HG03097 (cell line): Measurements from ENCODE around the gene EGFR.
"Not testable (repeated sequence)": the region's sequence is repeated elsewhere in the genome, so short reads cannot be mapped to it uniquely, and the experiment has no call there.

ENCODE experiments used
- ATAC-seq: cut with Tn5 transposase; IDR thresholded peaks from one replicate; pipeline ENCODE4 v1.9.1; 2021; ENCODE audit not compliant: unreplicated experiment, low FRiP score

Gene EGFR

DNA sequence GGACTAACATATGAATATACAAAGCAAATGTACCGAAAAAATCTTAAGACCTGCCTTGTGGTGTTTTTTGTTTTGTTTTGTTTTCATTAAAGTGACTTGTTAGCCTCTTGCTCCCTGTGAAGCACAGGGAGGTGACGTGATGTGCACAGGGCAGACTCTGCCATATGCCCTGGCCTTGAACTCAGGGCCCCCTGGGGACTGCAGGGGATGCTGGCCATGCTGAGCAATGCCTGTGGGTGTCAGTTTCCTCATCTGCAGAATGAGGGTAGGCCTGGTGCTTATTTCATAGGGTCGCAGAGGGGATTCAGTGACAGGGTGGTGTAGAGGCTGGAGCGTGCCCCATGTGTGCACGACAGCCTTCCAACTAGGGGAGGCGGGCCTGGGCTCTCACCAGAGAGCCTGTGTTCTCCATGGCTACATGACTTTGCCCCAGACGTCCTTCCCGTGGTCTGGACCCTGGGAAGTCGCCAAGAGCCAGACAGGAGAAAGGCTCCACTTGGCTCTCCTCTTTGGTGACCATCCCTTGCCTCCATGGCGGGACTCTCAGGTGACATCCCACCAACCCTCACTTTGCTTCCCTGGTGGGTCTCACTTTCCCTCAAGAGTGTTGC, 14.5 kb downstream of the EGFR start:
- no peak for ATAC-seq

DNA sequence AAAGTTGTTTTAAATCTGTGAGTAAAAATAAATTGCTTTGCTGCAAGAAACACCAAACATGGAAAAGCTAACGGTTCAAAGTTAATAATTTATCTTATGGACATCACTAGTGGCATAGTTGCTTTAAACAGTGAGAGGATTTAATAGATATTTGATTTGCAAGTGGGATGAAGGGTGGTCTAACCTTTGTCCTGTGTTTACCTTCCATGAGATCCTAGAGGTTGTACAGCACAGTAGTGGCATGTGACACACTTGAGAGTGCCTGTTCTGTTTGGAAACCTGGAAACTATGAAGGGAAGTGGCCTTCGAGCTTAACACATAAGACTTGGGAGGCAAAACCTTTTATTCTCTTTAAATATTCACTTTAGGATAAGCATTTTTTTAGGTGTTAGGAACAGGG, 16.0 kb downstream of the EGFR start:
- ATAC-seq: no peak

DNA sequence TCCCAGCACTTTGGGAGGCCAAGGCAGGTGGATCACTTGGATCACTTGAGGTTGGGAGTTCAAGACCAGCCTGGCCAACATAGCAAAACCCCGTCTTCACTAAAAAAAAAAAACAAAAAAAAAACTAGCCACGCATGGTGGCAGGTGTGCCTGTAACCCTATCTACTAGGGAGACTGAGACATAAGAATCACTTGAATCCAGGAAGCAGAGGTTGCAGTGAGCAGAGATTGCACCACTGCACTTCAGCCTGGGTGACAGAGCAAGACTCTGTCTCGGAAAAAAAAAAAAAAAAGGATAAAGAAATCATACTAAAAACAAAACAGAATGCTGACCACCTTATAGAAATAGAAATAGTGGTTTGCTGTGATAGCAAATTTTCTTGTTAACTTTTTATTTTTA, 16.6 kb downstream of the EGFR start:
- not testable (repeated sequence) for ATAC-seq

GRCh38 chr7:55036950-55037736, 18.3 kb downstream of the EGFR start:
- no peak for ATAC-seq

- no peak for ATAC-seq
Observed at GRCh38 chr7:55043691-55044370, 25.0 kb downstream of the EGFR start.

DNA sequence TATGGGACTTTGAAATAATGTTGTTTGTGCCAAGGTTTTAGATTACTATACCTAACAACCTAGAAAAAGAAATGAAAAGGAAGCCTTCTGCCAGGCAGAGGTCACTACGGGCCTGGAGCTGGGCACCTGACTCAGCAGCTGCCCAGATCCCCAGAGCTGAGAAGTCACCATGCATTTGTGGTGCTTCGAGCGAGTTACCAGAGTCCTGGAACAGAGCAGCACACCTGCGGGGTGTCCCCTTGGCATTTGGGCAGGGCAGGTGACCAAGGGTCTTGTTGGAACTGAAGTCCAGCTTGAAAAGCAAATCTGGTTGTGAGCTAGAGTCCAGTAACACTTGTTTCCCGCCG, 25.5 kb downstream of the EGFR start:
- ATAC-seq: no peak

DNA sequence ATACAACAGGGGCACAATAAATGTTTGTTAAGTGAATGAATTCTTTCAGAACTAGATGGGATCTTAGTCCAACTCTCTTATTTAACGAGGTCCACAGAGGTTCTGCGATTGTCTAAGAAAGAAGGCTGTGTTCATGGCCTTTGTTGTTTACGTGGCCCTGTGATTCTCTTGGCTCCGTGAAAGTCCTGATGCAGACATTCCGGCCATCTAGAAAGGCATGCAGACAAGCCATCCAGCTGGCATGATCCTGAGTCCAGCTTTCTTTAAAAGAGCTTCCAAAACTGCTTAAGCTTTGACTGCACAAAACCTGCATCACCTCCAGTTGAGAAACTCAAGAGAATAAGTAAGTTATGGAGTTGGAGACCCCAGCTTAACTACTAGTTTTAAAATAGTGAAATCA, 26.0 kb downstream of the EGFR start:
- no peak for ATAC-seq

- ATAC-seq: no peak
Observed at GRCh38 chr7:55046582-55047342, 27.9 kb downstream of the EGFR start.

- ATAC-seq: no peak
Observed at GRCh38 chr7:55048221-55048859, 29.5 kb downstream of the EGFR start.

GRCh38 chr7:55050281-55050680, 31.5 kb downstream of the EGFR start:
- no peak for ATAC-seq

DNA sequence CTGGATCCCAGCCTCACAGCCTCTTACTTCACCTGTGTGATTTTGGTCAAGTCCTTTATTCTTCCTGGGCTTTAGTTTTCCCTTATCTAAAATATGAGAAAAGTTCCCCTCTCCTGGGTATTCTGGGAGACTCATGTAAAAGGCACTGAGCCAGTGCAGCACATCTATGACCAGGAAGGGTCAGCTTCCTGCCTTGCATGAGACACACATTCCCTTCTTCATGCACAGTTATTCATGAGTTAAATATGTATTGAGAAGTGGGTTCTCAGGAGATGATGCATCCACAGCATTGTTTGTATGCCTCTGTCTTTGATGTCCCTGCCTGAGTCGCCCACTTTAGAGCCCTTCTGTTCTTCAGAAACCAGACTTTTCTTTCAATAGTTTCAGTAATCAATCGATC, 33.3 kb downstream of the EGFR start:
- ATAC-seq: no peak

GRCh38 chr7:55052741-55053427, 34.1 kb downstream of the EGFR start:
- no peak for ATAC-seq

DNA sequence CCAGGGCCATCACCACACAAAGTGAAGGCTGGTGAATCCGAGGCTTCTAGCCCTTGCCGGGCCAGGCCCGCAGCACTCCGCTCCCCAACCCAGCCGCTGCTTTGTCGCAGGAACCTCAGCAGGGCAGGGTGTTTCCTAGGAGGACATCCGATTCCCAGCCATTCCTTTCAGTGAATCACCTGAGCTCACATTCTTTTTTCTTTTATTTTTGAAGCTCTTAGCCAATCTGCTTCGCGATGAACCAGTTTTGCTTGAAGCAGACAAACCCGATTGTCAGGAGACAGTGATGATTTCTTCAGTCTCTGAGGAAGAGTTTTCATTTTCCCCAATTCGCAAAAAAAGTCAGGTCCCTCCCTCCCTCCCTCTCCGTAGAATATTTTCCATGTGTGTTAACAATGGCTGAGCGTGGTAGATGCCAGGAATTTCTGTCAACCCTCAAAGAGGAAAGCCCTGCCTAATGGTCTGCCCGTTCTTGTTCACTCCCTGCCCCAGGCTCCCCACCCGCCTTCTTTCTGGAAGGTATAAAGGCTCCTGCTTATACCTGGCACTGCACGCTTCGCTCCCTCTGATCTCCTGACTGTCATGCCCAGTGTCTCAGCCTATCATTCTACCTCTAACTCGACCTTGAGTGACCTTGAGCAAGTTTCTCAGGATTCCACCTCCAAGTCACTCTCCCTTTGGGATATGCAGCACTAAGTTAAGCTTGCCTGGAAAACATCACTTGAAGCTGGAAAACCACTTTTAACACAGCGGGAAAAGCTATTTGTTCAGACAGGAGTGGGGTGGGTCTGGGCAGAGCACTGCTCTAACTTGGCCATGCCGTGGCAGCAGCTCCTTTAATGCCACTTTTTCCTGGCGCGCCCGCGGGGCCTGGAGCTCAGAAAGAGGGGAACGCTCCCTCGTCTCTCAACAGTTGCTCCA, 35.1 kb downstream of the EGFR start:
- no peak for ATAC-seq

GRCh38 chr7:55054758-55055157, 35.9 kb downstream of the EGFR start:
- no peak for ATAC-seq

GRCh38 chr7:55055479-55055878, 36.7 kb downstream of the EGFR start:
- ATAC-seq: no peak

DNA sequence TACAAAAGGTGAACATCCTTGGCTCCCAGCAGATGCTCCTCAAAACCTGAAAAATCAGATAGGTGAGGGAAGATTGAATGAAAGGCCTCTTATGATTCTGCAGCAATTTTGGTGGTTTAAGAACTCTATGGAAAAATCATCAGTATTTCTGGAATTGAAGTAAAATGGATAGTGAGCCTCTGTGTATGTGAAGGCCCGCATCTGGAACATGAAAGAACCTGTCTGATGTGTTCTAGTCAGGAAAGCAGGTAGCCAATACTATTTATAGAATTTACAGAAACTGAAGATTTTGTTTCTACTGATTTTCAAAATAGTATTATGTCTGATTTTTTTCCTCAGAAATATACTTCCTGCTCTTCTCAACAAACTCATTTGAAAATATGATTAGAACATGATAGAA, 37.3 kb downstream of the EGFR start:
- ATAC-seq: no peak

DNA sequence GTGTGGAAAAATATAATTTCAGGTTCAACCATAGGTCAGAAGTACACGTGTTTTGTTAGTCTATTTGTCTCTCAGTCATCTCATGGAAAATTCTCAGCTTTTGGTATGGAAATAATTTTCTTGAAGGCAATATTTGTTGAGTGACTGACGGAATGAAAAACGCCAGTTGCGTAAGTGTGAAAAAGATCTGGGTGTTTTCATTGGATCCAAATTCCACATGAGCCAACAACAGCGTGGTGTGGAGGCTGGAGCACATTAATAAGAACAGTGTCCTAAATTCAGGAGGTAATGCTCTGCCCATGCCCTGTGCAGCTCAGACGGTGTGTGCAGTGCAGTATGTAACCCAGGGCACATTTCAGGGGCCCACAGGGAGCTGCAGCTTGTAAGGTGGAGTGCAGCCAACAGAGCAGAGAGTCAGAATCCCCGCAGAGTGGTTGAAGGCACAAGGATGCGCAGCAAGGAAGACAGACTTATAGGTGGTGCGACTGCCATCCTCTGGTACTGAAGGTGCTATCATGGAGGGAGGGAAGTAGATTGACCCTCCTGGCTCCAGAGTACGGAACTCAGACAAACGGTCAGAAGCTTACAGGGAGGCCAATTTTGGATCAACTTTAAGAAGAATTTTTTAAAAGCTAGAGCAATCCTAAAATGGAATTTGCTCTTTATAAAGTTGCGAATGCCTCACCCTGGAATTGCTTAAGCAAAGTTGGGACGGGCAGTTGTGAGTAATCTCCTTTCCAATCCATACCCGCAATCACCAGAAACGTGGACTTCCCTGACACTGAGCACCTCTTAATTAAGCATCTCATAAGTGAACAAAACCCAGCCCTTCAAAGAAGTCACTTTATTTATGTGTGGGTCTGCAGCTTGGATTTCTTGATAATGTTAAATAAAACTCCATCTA, 38.0 kb downstream of the EGFR start:
- ATAC-seq: no peak

DNA sequence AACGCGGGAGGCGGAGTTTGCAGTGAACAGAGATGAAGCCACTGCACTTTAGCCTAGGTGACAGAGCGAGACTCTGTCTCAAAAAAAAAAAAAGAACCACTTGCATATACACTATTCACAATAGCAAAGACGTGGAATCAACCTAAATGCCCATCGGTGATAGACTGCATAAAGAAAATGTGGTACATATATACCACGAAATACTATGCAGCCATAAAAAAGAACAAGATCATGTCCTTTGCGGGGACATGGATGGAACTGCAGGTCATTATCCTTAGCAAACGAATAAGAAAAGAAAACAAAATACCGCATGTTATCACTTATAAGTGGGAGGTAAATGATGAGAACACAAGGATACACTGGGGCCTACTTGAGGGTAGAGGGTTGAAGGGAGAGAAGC, 39.5 kb downstream of the EGFR start:
- no peak for ATAC-seq
